ENCODE results near the gene FOXO3.
"Not testable (repeated sequence)": the region's sequence is repeated elsewhere in the genome, so short reads cannot be mapped to it uniquely, and the experiment has no call there.

The FOXO3 gene

GRCh38 chr6:108524528-108525248, 36.0 kb upstream of the FOXO3 start:
- H3K4me1 ChIP-seq (ENCODE audit: control insufficient read depth in 1 of 2, insufficient read depth in 1 of 2, low read depth in 1 of 2, low read length in 1 of 2): no peaks in the 10 kb centered on the region
- H3K4me3 ChIP-seq (ENCODE audit: low read depth in 1 of 2, low read length in 1 of 2): no peak overlapping the region
- no peaks in the 10 kb centered on the region for H3K27me3 ChIP-seq
- TF ChIP-seq, protein P1, sequence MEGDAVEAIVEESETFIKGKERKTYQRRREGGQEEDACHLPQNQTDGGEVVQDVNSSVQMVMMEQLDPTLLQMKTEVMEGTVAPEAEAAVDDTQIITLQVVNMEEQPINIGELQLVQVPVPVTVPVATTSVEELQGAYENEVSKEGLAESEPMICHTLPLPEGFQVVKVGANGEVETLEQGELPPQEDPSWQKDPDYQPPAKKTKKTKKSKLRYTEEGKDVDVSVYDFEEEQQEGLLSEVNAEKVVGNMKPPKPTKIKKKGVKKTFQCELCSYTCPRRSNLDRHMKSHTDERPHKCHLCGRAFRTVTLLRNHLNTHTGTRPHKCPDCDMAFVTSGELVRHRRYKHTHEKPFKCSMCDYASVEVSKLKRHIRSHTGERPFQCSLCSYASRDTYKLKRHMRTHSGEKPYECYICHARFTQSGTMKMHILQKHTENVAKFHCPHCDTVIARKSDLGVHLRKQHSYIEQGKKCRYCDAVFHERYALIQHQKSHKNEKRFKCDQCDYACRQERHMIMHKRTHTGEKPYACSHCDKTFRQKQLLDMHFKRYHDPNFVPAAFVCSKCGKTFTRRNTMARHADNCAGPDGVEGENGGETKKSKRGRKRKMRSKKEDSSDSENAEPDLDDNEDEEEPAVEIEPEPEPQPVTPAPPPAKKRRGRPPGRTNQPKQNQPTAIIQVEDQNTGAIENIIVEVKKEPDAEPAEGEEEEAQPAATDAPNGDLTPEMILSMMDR (IDR thresholded peaks at IDR 0.05): no peak
- H3K9me3 ChIP-seq: no peaks in the 10 kb centered on the region
- H3K27ac ChIP-seq: no peak overlapping the region
- H3K36me3 ChIP-seq: no peaks in the 10 kb centered on the region

DNA sequence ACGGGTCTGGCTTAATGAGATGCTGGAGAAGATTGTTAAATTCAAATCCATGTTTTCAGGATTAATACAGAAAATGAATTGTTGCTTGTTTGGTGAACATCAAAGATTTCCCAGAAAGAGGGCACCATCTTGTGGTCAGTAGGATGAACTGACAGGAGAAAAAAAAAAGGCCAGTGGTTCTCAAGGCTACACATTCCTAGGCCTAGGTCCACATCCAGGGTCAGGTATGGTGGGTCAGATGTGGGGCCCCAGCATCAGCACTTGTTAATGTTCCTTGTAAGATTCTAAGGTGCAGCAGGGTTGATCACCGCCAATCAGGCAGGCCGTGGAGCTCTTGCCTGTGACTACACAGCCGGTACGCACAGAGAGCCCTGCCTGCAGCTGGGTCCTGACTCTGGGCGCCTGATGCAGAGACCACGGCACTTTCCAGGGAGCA, 34.0 kb upstream of the FOXO3 start:
- H3K4me1 ChIP-seq (ENCODE audit: control insufficient read depth in 1 of 2, insufficient read depth in 1 of 2, low read depth in 1 of 2, low read length in 1 of 2): no peaks in the 10 kb centered on the region
- no peak overlapping the region for H3K4me3 ChIP-seq (ENCODE audit: low read depth in 1 of 2, low read length in 1 of 2)
- no peaks in the 10 kb centered on the region for H3K36me3 ChIP-seq
- no peaks in the 10 kb centered on the region for H3K27me3 ChIP-seq
- TF ChIP-seq, protein P1 (IDR thresholded peaks at IDR 0.05): peak; percentile 44
- H3K9me3 ChIP-seq: no peaks in the 10 kb centered on the region
- no peak overlapping the region for H3K27ac ChIP-seq

DNA sequence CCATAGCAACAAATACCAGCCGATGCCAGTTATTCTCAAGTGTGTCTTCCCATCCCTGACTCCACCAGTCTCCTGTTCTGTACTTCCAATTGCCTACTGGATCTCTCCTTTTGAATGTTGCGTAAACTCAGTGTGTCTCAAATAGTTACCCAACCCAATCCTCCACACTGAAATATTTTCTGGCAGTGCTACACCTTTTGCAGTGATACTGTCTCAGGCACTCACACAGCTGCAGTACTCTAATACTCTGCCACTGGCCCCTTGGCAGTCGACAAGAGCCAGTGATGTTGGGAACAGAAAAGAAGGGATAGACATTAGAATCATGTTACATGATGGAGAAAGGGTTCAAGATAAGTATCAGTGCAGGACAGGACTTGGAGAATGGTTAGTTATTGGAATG, 31.8 kb upstream of the FOXO3 start:
- Histone ChIP-seq H3K36me3 (no peaks in the 10 kb centered on the region), H3K27ac (no peak overlapping the region), H3K9me3 (no peaks in the 10 kb centered on the region), H3K4me1 (ENCODE audit: control insufficient read depth in 1 of 2, insufficient read depth in 1 of 2, low read depth in 1 of 2, low read length in 1 of 2) (no peaks in the 10 kb centered on the region), H3K27me3 (no peaks in the 10 kb centered on the region), H3K4me3 (ENCODE audit: low read depth in 1 of 2, low read length in 1 of 2) (no peak overlapping the region)
- TF ChIP-seq, protein P1 (IDR thresholded peaks at IDR 0.05): no peak

DNA sequence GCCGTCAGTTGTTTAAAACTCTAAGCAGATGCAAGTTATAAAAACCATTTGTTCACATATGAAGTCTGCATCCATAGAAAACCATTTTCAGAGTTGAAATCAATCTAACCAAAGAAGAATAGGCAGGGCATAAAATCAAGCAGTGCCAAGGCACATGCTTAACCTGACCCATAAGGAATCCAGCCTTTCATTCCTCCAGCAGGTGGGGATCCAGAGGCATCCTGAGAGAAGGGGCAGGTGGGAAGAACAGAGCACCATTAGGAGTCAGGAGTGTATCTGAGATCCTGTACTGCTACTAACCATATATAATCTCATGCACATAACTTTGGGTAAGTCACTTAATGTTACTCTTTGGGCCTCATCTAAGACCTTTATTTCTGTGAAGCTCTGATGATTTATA, 29.4 kb upstream of the FOXO3 start:
- TF ChIP-seq, protein P1 (IDR thresholded peaks at IDR 0.05): no peak
- H3K9me3 ChIP-seq: no peaks in the 10 kb centered on the region
- no peaks in the 10 kb centered on the region for H3K4me1 ChIP-seq (ENCODE audit: control insufficient read depth in 1 of 2, insufficient read depth in 1 of 2, low read depth in 1 of 2, low read length in 1 of 2)
- H3K27ac ChIP-seq: no peak overlapping the region
- H3K4me3 ChIP-seq (ENCODE audit: low read depth in 1 of 2, low read length in 1 of 2): no peak overlapping the region
- no peaks in the 10 kb centered on the region for H3K36me3 ChIP-seq
- no peaks in the 10 kb centered on the region for H3K27me3 ChIP-seq

DNA sequence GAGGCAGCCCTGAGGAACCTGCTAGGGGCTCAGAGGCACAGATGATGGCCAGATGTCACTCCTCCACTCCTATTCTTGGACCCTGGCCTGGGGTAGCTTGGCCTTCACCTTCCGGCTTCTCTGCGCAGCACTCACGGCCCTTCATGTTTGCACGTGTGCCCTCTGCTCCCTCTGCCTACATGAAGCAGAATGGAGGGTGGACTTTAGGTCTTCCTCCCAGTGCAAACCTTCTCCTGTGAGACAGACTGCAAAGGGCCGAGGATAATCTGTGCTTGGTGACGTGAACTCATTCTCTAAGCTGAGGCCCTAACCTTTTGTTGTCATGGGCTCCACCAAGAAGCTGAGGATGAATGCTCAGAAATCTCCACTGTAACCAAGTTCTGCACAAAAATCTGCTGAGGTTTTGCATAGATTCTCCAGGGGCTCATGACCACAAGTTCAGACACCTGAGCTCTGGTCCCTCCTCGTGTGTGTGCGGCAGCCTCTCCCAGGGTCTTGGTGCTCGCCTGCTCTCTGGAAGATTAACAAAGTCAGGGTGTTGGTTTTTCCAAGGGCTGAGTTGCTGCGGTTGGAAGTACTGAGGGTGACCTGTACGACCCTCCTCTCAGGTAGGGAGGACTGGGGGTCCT, 25.5 kb upstream of the FOXO3 start:
- no peaks in the 10 kb centered on the region for H3K9me3 ChIP-seq
- no peak overlapping the region for H3K4me3 ChIP-seq (ENCODE audit: low read depth in 1 of 2, low read length in 1 of 2)
- TF ChIP-seq, protein P1 (IDR thresholded peaks at IDR 0.05): no peak
- H3K4me1 ChIP-seq (ENCODE audit: control insufficient read depth in 1 of 2, insufficient read depth in 1 of 2, low read depth in 1 of 2, low read length in 1 of 2): no peaks in the 10 kb centered on the region
- H3K27me3 ChIP-seq: no peaks in the 10 kb centered on the region
- no peak overlapping the region for H3K27ac ChIP-seq
- no peaks in the 10 kb centered on the region for H3K36me3 ChIP-seq

GRCh38 chr6:108535920-108536535, 24.7 kb upstream of the FOXO3 start:
- H3K36me3 ChIP-seq; H3K4me1 ChIP-seq (ENCODE audit: control insufficient read depth in 1 of 2, insufficient read depth in 1 of 2, low read depth in 1 of 2, low read length in 1 of 2); H3K27ac ChIP-seq; H3K9me3 ChIP-seq; H3K4me3 ChIP-seq (ENCODE audit: low read depth in 1 of 2, low read length in 1 of 2); H3K27me3 ChIP-seq: not testable (repeated sequence)

Data from neutrophil (primary cell).